Astrocyte (in vitro differentiated cells and primary cell): ENCODE measurements around the gene FAM43B.

Experiments
- EZH2 ChIP-seq: IDR thresholded peaks from 2 replicates; pipeline ENCODE4 v1.6.1; 2012; ENCODE audit warnings: mild to moderate bottlenecking, low read length, inconsistent platforms; ENCODE audit not compliant: insufficient read depth
- TF ChIP-seq, protein P1 (sequence below): IDR thresholded peaks from 2 replicates; pipeline ENCODE4 v1.5.1; 2011; ENCODE audit warnings: low read depth, mild to moderate bottlenecking, inconsistent platforms, low read length, moderate library complexity; ENCODE audit not compliant: insufficient read depth

DNA sequence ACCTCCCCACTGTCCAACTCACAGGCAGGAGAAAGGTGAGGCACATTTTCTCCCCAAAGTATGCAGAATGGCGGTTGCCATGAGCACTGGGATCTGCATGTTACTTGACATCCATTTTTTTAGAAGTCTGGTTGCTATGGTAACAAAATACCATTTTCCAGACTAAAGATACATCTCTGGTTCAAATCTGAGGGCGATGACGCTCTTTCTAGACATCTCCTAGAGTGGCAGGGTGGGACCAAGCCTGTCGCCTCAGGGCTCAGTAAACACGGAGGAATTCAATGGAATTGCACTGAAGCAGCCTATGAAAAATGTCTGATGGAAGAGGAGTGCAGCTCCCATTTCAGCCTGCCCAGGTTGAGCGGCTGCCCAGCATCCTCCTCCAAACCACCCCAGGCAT, 21.5 kb upstream of the FAM43B start:
- TF ChIP-seq, protein P1, sequence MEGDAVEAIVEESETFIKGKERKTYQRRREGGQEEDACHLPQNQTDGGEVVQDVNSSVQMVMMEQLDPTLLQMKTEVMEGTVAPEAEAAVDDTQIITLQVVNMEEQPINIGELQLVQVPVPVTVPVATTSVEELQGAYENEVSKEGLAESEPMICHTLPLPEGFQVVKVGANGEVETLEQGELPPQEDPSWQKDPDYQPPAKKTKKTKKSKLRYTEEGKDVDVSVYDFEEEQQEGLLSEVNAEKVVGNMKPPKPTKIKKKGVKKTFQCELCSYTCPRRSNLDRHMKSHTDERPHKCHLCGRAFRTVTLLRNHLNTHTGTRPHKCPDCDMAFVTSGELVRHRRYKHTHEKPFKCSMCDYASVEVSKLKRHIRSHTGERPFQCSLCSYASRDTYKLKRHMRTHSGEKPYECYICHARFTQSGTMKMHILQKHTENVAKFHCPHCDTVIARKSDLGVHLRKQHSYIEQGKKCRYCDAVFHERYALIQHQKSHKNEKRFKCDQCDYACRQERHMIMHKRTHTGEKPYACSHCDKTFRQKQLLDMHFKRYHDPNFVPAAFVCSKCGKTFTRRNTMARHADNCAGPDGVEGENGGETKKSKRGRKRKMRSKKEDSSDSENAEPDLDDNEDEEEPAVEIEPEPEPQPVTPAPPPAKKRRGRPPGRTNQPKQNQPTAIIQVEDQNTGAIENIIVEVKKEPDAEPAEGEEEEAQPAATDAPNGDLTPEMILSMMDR: no peak
- no peak for TF ChIP-seq EZH2
